ENCODE results near the gene GFRA1. TPM values are rescaled to one million over a fixed set of nuclear protein-coding genes. Genes with fewer than 3 reads are reported as not detected.
A peak's percentile ranks its signal among the peaks of the same experiment; 100 is the strongest.

Gene GFRA1
- total RNA-seq, 1 experiment from 2014 or later, result 0.30 TPM

GRCh38 chr10:116026315-116026714 is 246.7 kb downstream of the GFRA1 start:
- no peak for DNase-seq (ENCODE audit: low read depth, low spot score)
- H4K20me1 ChIP-seq (ENCODE audit: insufficient read depth), result no peaks in the 10 kb centered on the region
- intact Hi-C loops (cut with micrococcal nuclease), result loop anchor here (1.0 kb wide), 2 partner anchors 262 to 360 kb away; no protein-coding TSS in a partner anchor
- BruUV-seq (replicated peaks), result no TSS peak
- ChIA-PET CTCF (interaction anchor here (1.2 kb wide), 1 partner anchor 262 kb away, joined by 6 read pairs; no protein-coding TSS in a partner anchor), RAD21 (ENCODE audit: low non-redundant PET in 1 of 2, low total read pairs in 2 of 2, uncharacterized antibody in 2 of 2, unreplicated experiment in 2 of 2) (no interaction called here), POLR2A (no interaction called here)
- no peak overlapping the region for H3K4me2 ChIP-seq (ENCODE audit: low read length)
- TF ChIP-seq REST (IDR thresholded peaks at IDR 0.05; ENCODE audit: low read depth) (no peak), POLR2A (IDR thresholded peaks at IDR 0.05; ENCODE audit: borderline replicate concordance, extremely low read depth, insufficient read depth, insufficient read length) (no peak), EGR1 (IDR thresholded peaks at IDR 0.05; ENCODE audit: low read depth) (no peak), RAD21 (IDR thresholded peaks at IDR 0.05; ENCODE audit: low read depth) (0 out of 2 replicates have a peak, but pooled peaks have one; percentile 16), ZBTB33 (IDR thresholded peaks at IDR 0.05; ENCODE audit: extremely low read depth, insufficient replicate concordance, low read length) (no peak), SRF (IDR thresholded peaks at IDR 0.05; ENCODE audit: low read depth) (no peak), FOSL1 (IDR thresholded peaks at IDR 0.05; ENCODE audit: low read depth) (no peak), ATF3 (IDR thresholded peaks at IDR 0.05) (no peak), ZNF274 (IDR thresholded peaks at IDR 0.05; ENCODE audit: low read depth, low read length) (no peak), JUND (IDR thresholded peaks at IDR 0.05) (no peak), CEBPB (IDR thresholded peaks at IDR 0.05; ENCODE audit: low read depth) (no peak), ZFX (IDR thresholded peaks at IDR 0.05) (no peak), CBX3 (IDR thresholded peaks at IDR 0.05; ENCODE audit: low read depth) (no peak), CTCF (IDR thresholded peaks at IDR 0.05 in 2 of 3, conservative IDR thresholded peaks at IDR 0.05 in 1 of 3; ENCODE audit: borderline replicate concordance in 1 of 3, insufficient read depth in 1 of 3, low read depth in 2 of 3, low read length in 2 of 3) (peak; percentile 17 to 41 (median 35); a peak in 4 of 6 replicates), EZH2phosphoT487 (IDR thresholded peaks at IDR 0.05; ENCODE audit: borderline replicate concordance) (no peak), SIN3A (IDR thresholded peaks at IDR 0.05; ENCODE audit: low read depth) (no peak), MAX (IDR thresholded peaks at IDR 0.05) (no peak)
- H3K27ac ChIP-seq (ENCODE audit: low read depth, low read length), result no peak overlapping the region
- no peaks in the 10 kb centered on the region for H3K36me3 ChIP-seq (ENCODE audit: control insufficient read depth in 1 of 2, insufficient read depth in 2 of 2, low read length in 2 of 2)
- no peak overlapping the region for H2AFZ ChIP-seq (ENCODE audit: low read depth, low read length, poor library complexity, severe bottlenecking)
- H3K4me1 ChIP-seq (ENCODE audit: control insufficient read depth in 1 of 2, insufficient read depth in 2 of 2, low read length in 2 of 2), result no peaks in the 10 kb centered on the region
- no peak overlapping the region for H3K9ac ChIP-seq (ENCODE audit: low read length)
- H3K27me3 ChIP-seq (ENCODE audit: insufficient read depth, low read length), result no peaks in the 10 kb centered on the region
- H3K9me3 ChIP-seq (ENCODE audit: control insufficient read depth in 1 of 2, insufficient read depth in 1 of 2, low read depth in 1 of 2, low read length in 2 of 2), result no peaks in the 10 kb centered on the region
- peak; percentile 85 for ATAC-seq
- H3K79me2 ChIP-seq (ENCODE audit: insufficient read depth, low read length), result no peaks in the 10 kb centered on the region
- no peak overlapping the region for H3K4me3 ChIP-seq (replicated peaks in 1 of 2; ENCODE audit: low read depth in 1 of 2, low read length in 2 of 2)
- H3K9me2 ChIP-seq (ENCODE audit: insufficient read depth), result no peaks in the 10 kb centered on the region
